Epithelial cell of proximal tubule (primary cell): ENCODE data around the gene LEFTY1. TPM values are rescaled to one million over a fixed set of nuclear protein-coding genes. Genes with fewer than 3 reads are reported as not detected.
A peak's percentile ranks its signal among the peaks of the same experiment; 100 is the strongest.

Experiments
- DNase-seq: peaks from one replicate; pipeline ENCODE4 v3.0.0-alpha.2; 2011; ENCODE audit warnings: low read depth
- H3K4me3 ChIP-seq: 2 replicates; pipeline ENCODE4 v1.5.1; 2011; ENCODE audit warnings: low read depth, mild to moderate bottlenecking, low read length
- CTCF ChIP-seq: conservative IDR thresholded peaks from 2 replicates; pipeline ENCODE4 v1.5.1; 2012; ENCODE audit warnings: low read depth, mild to moderate bottlenecking, low read length
- total RNA-seq: library from RNA; depleted of rRNA; stranded (reverse); fragments of >200 nt; gene quantifications from 2 replicates; pipeline ENCODE4 v1.2.3, GENCODE V29; 2015

The LEFTY1 gene
- total RNA-seq, 1 donor from 2014 or later = not detected

DNA sequence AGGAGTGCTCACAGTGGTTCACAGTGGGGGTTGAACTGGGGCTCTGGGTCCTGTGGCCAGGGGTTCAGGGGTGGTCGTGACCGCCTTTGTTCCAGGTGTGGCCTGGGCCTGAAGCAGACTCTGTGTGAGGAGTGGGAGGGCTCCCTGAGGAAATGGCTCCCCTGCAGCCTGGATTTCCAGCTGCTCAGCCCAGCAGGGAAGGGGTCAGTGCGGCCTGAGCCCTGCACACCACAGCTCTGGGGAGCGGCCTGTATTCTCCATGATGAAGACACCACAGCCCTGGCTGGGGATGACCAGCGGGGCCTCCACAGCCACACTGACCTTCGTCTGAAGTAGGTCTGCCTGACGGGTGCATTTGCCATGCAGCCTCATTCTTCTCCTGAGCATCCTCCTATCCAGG lies 18.4 kb upstream of the LEFTY1 start:
- no peak for TF ChIP-seq CTCF
- H3K4me3 ChIP-seq = no peak overlapping the region
- no peak for DNase-seq

DNA sequence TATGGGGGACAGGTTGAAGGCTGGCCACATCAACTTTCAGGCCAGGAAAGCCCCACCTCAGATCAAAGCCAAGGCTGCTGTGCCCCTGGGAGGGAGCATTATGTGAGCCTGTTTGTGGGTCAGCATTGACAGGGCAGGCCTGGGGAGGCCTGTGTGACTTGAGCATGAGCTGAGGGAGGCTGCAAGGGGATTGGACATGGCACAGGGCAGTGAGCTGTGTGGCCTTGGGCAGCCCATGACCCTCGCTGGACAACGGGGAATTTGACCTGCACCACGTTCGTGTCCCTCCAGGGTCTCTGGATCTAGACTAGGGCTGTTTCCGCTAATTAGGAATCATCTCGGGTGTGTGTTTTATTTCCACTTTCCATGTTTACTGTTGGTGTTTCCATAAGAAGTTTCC lies 17.5 kb upstream of the LEFTY1 start:
- no peak for TF ChIP-seq CTCF
- no peak for DNase-seq

DNA sequence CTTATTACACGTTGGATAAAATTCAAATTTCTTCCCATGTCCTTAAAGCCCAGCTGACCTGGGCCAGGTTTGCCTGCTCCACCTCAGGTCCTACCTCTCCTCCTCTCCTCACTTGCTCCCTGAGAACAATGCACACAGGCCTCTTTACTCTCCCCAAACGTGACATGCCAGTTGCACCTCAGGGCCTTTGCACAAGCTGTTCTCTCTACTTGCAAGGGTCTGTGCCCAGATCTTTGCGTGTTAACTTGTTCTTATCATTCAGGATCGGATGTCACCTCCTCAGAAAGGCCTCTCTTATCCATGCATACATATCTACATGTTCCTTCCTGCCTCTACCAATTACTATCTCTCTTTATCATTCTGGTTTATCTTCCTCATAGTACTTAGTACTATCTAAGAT lies 14.7 kb upstream of the LEFTY1 start:
- no peak for DNase-seq
- TF ChIP-seq CTCF = no peak
- H3K4me3 ChIP-seq = no peak overlapping the region

More for the DNA sequence above, 17.5 kb upstream of the LEFTY1 start:
- no peak overlapping the region for H3K4me3 ChIP-seq

GRCh38 chr1:225899044-225899925 lies 10.3 kb upstream of the LEFTY1 start:
- no peak overlapping the region for H3K4me3 ChIP-seq
- no peak for TF ChIP-seq CTCF
- DNase-seq = no peak

DNA sequence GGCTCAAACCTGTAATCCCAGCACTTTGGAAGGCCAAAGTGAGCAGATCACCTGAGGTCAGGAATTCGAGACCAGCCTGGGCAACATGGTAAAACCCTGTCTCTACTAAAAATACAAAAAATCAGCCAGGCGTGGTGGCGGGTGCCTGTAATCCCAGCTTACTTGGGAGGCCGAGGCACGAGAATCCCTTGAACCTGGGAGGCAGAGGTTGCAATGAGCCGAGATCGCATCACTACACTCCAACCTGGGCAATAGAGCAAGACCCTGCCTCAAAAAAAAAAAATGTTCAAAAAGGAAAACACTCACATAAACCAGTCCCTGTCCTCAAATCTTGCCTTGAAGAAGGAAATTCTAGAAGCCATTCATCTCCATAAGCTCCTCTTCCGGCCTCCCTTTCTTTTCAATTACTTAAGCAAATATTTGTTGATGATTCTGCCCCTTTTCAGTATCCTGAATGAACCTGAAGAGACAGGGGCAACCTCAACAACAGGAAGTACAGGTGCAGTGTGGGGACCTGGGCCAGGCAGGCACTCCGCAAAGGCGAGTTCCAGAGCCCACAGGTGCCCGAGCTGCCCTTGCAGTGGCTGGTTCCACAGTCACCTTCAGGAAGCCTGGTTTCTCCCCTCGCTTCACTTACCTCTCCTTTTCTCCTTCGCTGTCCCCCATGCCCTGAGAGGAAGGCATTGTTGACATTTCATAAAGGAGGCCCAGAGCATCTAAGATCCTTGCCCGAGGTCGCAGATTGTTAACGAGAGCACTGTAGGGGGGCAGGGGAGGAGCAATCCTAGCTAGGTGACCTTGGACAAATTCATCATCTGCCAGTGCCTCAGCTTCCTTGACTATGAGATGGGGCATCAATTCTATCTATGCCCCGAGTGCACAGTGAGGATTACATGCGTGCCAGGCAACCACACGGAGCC lies 8.9 kb upstream of the LEFTY1 start:
- TF ChIP-seq CTCF = no peak
- DNase-seq = no peak
- no peak overlapping the region for H3K4me3 ChIP-seq

DNA sequence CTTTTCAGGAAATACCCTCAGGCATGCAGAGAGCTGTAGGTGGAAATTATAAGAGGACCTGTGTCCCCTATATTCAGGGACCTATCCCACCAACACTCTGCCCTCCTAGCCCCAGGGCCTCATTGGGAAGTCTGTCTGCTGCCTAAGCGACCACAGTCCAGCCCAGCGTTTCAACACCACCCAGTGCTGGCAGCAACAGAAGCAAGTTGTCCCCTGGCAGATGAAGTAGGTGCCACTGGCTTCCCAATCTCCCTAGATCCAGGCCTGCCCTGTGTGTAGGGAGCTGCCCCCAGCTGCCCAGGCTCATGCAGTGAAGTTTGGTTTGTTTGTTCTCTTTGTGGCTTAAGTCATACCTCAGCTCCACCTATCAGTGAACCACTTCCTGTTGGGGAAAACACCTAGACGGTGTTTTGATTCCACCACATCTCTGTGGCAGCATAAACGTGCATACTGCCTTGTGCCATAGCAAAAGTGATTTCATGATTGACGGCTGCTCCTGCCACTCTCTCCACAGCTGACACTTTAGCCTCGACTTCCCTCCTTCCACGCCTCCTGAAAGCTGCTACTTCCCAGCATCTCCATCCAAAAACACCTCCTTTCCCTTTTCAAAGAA lies 8.1 kb upstream of the LEFTY1 start:
- peak; percentile 65 for DNase-seq
- H3K4me3 ChIP-seq = no peak overlapping the region
- TF ChIP-seq CTCF = no peak
